ENCODE data around the gene PLCB4. TPM values are rescaled to one million over a fixed set of nuclear protein-coding genes. Genes with fewer than 3 reads are reported as not detected.

Gene PLCB4
- total and polyA plus RNA-seq, 3 donors from 2014 or later, result 5.9 to 19.4 (median 15.5) TPM

DNA sequence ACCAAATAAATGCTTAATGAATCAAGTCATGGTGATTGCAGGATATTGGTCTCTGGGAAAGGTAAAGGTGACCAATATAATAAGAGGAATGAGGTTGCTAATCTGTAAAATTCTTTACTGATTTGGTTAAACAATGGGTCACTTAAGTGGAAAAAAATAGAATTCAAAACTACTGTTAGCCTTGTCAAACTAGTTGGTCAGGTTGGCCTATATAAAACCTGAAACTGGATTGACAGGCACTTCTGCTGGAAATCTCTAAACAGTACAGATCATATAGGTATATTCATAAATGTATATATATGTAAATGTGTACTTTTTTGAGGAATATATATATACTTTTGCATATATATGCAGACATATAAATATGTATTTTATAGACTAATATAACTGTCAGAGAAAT lies 19.7 kb downstream of the PLCB4 start:
- intact Hi-C loops (cut with DNase I; ENCODE audit: low total_unique reads), result no loop called here
- Histone ChIP-seq H3K4me1 (peaks cover 11% of the 10 kb centered on the region), H3K36me3 (ENCODE audit: low read depth, missing control alignments) (no peaks in the 10 kb centered on the region), H3K4me3 (no peak overlapping the region), H3K9me3 (no peaks in the 10 kb centered on the region), H3K27me3 (no peaks in the 10 kb centered on the region), H3K27ac (no peak overlapping the region)
- no peak for TF ChIP-seq POLR2A (IDR thresholded peaks at IDR 0.05)
- TF ChIP-seq, protein P1, sequence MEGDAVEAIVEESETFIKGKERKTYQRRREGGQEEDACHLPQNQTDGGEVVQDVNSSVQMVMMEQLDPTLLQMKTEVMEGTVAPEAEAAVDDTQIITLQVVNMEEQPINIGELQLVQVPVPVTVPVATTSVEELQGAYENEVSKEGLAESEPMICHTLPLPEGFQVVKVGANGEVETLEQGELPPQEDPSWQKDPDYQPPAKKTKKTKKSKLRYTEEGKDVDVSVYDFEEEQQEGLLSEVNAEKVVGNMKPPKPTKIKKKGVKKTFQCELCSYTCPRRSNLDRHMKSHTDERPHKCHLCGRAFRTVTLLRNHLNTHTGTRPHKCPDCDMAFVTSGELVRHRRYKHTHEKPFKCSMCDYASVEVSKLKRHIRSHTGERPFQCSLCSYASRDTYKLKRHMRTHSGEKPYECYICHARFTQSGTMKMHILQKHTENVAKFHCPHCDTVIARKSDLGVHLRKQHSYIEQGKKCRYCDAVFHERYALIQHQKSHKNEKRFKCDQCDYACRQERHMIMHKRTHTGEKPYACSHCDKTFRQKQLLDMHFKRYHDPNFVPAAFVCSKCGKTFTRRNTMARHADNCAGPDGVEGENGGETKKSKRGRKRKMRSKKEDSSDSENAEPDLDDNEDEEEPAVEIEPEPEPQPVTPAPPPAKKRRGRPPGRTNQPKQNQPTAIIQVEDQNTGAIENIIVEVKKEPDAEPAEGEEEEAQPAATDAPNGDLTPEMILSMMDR (IDR thresholded peaks at IDR 0.05), result no peak
- DNase-seq, result no peak

DNA sequence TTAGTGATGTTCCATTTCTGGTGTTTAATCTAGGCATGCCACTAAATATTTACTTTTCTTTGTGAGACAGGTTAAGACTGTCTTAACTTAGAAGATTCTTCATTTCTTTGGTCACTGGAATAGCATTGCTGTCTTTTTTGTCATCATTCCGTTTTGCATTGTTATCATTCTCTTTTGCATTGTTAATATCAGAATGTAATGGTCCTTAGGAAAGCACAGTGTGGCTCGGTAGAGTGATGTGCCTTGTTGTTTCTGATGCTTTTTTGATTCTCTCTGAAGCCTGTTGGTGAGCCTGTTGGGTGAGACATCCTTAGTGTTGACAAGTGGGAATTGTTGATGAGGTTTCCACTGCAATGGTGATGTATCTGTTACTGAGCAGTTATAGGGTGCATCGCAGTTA lies 23.2 kb downstream of the PLCB4 start:
- 75 to 90% methylated on average over 3 of the region's 3 CpGs for WGBS, 2 donors
- H3K9me3 ChIP-seq, result no peaks in the 10 kb centered on the region
- no peak overlapping the region for H3K4me3 ChIP-seq
- H3K36me3 ChIP-seq (ENCODE audit: low read depth, missing control alignments), result no peaks in the 10 kb centered on the region
- TF ChIP-seq, protein P1 (IDR thresholded peaks at IDR 0.05), result no peak
- peaks cover 8% of the 10 kb centered on the region for H3K4me1 ChIP-seq
- DNase-seq, result no peak
- H3K27me3 ChIP-seq, result no peaks in the 10 kb centered on the region
- no peak overlapping the region for H3K27ac ChIP-seq
- intact Hi-C loops (cut with DNase I; ENCODE audit: low total_unique reads), result no loop called here

DNA sequence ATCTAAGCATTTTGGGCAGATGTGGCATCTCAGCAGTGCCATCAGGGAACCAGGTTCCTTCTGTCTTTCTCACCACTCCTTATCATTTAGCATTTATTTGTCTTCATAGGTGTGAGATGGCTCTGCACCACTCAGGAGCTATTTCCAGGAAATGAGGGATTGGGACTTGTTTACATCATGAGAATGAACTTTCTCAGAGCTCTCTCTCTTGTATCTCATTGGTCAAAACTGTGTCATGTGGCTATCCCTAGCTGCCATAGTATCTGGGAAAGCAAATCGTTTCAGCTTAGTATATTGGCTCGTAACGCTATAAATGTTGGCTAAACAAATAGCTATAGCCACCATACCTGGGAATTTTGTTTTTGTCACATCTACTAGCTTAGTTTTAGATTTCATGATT lies 23.8 kb downstream of the PLCB4 start:
- no peaks in the 10 kb centered on the region for H3K9me3 ChIP-seq
- WGBS, 2 donors, result 83% methylated on average over 3 of the region's 3 CpGs
- DNase-seq, result no peak
- no peaks in the 10 kb centered on the region for H3K36me3 ChIP-seq (ENCODE audit: low read depth, missing control alignments)
- H3K27ac ChIP-seq, result peak overlapping the region in 1 of 2 donors; percentile 21
- no peaks in the 10 kb centered on the region for H3K27me3 ChIP-seq
- intact Hi-C loops (cut with DNase I; ENCODE audit: low total_unique reads), result no loop called here
- peaks cover 8% of the 10 kb centered on the region for H3K4me1 ChIP-seq
- no peak overlapping the region for H3K4me3 ChIP-seq
- no peak for TF ChIP-seq POLR2A (IDR thresholded peaks at IDR 0.05)
- TF ChIP-seq, protein P1 (IDR thresholded peaks at IDR 0.05), result no peak

DNA sequence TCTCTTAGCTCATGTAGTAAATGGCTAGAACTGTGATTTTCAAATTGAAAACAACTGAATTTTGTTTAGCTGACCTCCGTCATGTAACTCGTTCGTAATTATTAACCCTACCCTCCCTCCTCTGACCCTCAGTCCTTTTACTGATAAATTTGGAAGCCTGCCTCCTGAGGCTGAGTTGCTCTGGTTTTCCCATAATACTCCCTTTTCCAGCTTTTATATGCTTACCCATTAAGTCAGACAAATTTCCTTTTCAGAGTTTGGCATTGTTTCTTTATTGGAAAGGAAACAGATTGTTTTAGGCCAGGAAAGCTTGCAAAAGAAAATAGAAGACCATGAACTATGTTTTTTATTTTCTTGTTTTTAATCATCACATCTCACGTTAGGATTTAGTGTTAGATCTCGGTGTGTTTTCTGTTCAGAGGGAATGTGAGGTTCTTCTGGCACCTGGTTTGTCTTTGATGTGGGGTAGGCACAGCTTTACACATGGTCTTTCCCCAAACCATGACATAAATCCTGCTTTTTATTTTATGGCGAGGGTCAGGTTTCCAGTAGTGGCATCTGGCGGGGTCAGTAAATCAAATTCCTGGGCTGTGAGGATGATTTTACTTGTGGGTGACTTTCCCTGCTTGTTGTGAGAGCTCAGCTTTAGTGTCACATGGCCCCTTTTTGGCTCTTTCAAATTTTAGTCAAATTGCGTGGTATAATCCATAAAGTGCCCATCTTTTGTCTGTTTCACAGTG lies 24.5 kb downstream of the PLCB4 start:
- no peaks in the 10 kb centered on the region for H3K36me3 ChIP-seq (ENCODE audit: low read depth, missing control alignments)
- H3K4me1 ChIP-seq, result peaks cover 5% of the 10 kb centered on the region
- no peaks in the 10 kb centered on the region for H3K27me3 ChIP-seq
- H3K9me3 ChIP-seq, result no peaks in the 10 kb centered on the region
- no peak for DNase-seq
- WGBS, 2 donors, result 39 to 40% methylated on average over 8 of the region's 8 CpGs
- TF ChIP-seq, protein P1 (IDR thresholded peaks at IDR 0.05), result no peak
- no peak for TF ChIP-seq POLR2A (IDR thresholded peaks at IDR 0.05)
- intact Hi-C loops (cut with DNase I; ENCODE audit: low total_unique reads), result no loop called here
- H3K27ac ChIP-seq, result peak overlapping the region in 1 of 2 donors; percentile 21
- no peak overlapping the region for H3K4me3 ChIP-seq

DNA sequence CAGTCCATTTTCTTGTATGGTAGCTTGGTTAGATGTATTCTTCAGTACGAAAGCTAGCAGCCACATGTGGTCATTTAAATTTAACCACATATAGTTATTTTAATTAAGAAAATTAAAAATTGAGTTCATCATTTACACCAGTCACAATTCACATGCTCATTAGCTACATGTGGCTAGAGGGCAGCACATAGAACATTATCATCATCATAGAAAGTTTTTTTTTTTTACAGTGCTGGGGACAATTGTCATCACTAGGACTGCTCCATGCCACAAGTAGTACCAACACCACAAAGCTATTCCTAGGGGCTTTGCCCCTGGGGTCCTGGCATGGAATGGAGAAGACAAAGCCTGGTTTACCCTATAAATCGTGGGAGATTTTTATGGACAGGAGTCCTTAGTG lies 30.5 kb downstream of the PLCB4 start:
- H3K27me3 ChIP-seq, result no peaks in the 10 kb centered on the region
- no peaks in the 10 kb centered on the region for H3K9me3 ChIP-seq
- no peak for TF ChIP-seq POLR2A (IDR thresholded peaks at IDR 0.05)
- TF ChIP-seq, protein P1 (IDR thresholded peaks at IDR 0.05), result no peak
- 96 to 97% methylated on average over 2 of the region's 2 CpGs for WGBS, 2 donors
- no peaks in the 10 kb centered on the region for H3K36me3 ChIP-seq (ENCODE audit: low read depth, missing control alignments)
- no peak for DNase-seq
- no peaks in the 10 kb centered on the region for H3K4me1 ChIP-seq
- H3K4me3 ChIP-seq, result no peak overlapping the region
- no peak overlapping the region for H3K27ac ChIP-seq
- intact Hi-C loops (cut with DNase I; ENCODE audit: low total_unique reads), result no loop called here

Measured in testis (tissue), 3 donors.